HUES64 (cell line): ENCODE measurements around the gene U2AF2.

Experiments
- H3K27ac ChIP-seq: 2 replicates; pipeline ENCODE4 v1.7.0; 2013; ENCODE audit warnings: low read depth, low read length, inconsistent platforms
- H3K27me3 ChIP-seq: 2 replicates; pipeline ENCODE4 v1.6.1; 2013; ENCODE audit warnings: mild to moderate bottlenecking, low read length; ENCODE audit not compliant: insufficient read depth
- H3K36me3 ChIP-seq: 2 replicates; pipeline ENCODE4 v1.6.1; 2013; ENCODE audit warnings: mild to moderate bottlenecking, low read length; ENCODE audit not compliant: insufficient read depth
- H3K4me1 ChIP-seq: 2 replicates; pipeline ENCODE4 v1.6.1; 2013; ENCODE audit warnings: mild to moderate bottlenecking, low read length, moderate library complexity; ENCODE audit not compliant: insufficient read depth
- H3K4me3 ChIP-seq: 2 replicates; pipeline ENCODE4 v1.5.1; 2013; ENCODE audit warnings: mild to moderate bottlenecking, low read length, moderate library complexity
- H3K9ac ChIP-seq: 2 replicates; pipeline ENCODE4 v1.6.1; 2013; ENCODE audit warnings: mild to moderate bottlenecking, low read depth, low read length
- H3K9me3 ChIP-seq: 2 replicates; pipeline ENCODE4 v1.6.1; 2013; ENCODE audit warnings: low read depth, low read length; ENCODE audit not compliant: insufficient read depth
- WGBS: fragments of 150-250, 120-280 bp; methylation state at CpG from one replicate; pipeline ENCODE4 v1.1.7; 2013; ENCODE audit warnings: missing lambda C conversion rate; 5-methylcytosine and 5-hydroxymethylcytosine counted together

The U2AF2 gene

DNA sequence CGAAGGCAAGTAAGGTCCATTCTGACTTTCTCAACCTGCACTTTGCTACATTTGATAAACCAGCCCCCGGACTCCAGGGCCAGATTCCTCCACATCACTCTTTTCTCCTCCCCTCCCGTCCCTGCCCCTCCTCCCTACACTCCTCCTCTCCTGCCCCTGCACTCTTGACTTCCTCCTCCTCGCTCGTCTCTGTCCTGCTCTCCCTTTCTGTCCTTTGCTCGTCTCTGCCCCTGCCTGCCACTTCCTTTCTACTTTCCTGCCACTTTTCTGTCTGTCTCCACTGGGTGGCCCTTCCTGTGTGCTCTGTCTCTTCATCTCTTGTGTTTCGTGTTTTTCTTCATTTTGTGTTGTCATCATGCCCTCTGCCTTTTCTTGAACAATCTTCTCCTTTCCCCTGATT lies 7.0 kb downstream of the U2AF2 start:
- Histone ChIP-seq H3K4me1 (peaks cover 16% of the 10 kb centered on the region; the same call in 1 of the 2 replicates), H3K4me3 (no peak overlapping the region), H3K27ac (no peak overlapping the region), H3K9ac (no peak overlapping the region), H3K27me3 (no peaks in the 10 kb centered on the region), H3K36me3 (peaks cover 82% of the 10 kb centered on the region), H3K9me3 (no peaks in the 10 kb centered on the region)
- WGBS, result 90% methylated on average over 7 of the region's 7 CpGs

DNA sequence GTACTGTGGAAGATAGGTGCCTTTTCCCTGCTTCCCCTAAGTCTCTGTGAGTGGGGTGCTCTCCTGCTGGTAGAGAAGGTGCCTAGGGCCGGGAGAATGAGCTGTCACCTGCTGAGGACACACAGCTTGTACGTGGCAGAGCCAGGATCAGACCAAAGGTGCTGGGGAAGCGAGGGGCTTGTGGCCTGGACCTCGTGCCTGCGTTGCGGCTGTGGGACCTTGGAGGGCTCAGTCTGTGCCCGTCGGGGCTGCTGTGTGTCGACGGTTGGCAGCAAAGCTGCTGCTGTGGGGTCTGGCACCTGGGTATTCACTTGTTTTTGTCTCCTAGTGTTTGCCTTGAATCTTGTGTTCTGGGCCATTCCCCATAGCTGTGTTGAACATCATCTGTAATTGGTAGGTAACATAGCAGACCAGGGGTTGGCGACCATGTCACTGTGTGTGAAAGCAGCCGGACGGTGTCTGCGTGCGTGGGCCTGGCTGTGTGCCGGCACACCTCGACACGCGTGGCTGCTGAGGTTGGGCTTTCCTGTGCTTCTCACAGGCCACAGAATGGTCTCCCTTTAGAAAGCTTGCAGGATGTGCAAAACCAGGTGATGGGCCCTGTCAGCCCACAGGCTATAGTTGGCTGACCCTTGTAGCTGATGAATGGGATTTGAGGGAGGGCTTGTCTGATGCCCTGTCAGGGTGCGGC lies 9.2 kb downstream of the U2AF2 start:
- H3K4me3 ChIP-seq, result no peak overlapping the region
- no peaks in the 10 kb centered on the region for H3K9me3 ChIP-seq
- H3K4me1 ChIP-seq, result no peaks in the 10 kb centered on the region
- no peaks in the 10 kb centered on the region for H3K27me3 ChIP-seq
- no peak overlapping the region for H3K27ac ChIP-seq
- no peak overlapping the region for H3K9ac ChIP-seq
- peaks cover 94% of the 10 kb centered on the region for H3K36me3 ChIP-seq
- 91% methylated on average over 20 of the region's 20 CpGs for WGBS

DNA sequence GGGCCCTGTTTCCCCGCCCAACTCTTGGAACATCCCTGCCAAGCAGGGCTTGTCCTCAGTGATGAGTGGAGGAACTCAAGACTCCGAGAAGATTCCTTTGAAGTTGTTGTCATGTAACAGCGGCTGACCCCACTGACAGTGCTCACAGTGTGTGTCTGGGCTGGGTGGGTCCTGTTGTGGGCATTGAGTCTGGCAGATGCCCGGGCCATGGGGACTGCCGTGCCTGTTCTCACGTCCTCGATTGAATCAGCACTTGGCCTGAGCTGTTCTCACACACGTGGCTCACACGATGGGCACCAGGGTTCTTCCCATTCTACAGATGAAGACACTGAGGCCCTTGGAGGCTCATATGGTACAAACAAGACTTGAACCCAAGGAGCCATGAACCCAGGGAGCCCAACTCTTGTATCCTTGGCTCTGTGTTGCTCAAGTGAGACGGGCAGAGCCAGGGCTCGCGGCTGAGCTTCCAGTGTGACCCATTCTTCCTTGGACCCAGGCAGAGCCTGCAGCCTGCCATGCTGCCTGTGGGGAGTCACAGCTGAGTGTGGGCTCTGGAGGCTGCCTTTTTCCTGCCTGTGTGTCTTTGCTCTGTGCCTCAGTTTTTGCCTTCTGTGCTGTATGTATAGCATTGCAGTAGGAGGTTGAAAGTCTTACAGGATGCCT lies 11.6 kb downstream of the U2AF2 start:
- no peaks in the 10 kb centered on the region for H3K9me3 ChIP-seq
- no peak overlapping the region for H3K4me3 ChIP-seq
- WGBS, result 96% methylated on average over 12 of the region's 12 CpGs
- H3K9ac ChIP-seq, result no peak overlapping the region
- no peak overlapping the region for H3K27ac ChIP-seq
- peaks cover 93% of the 10 kb centered on the region for H3K36me3 ChIP-seq
- H3K4me1 ChIP-seq, result 0 out of 2 replicates have a peak, but pooled peaks cover 3% of the 10 kb centered on the region
- no peaks in the 10 kb centered on the region for H3K27me3 ChIP-seq

DNA sequence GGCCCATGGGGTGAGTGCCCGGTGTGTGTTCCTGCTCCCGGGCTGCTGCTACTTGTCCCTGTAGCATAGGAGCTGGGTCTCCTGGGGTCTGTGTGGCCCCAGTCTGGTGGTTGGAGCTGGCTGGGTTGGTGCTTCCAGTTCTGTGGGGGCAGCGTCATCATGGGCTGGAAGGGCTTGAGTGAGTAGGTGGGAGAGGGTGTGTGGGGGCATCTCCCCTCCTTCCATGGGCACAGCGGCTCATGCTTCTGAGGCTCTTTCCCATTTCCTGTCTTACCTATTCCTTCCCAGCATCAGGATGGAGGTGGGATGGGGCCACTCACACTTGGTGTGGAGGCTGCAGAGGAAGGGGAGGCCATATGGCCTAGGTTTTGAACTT lies 12.2 kb downstream of the U2AF2 start:
- Histone ChIP-seq H3K4me1 (0 out of 2 replicates have a peak, but pooled peaks cover 3% of the 10 kb centered on the region), H3K27ac (no peak overlapping the region), H3K9ac (no peak overlapping the region), H3K9me3 (no peaks in the 10 kb centered on the region), H3K4me3 (no peak overlapping the region), H3K27me3 (no peaks in the 10 kb centered on the region), H3K36me3 (peaks cover 88% of the 10 kb centered on the region)
- 96% methylated on average over 3 of the region's 4 CpGs for WGBS

DNA sequence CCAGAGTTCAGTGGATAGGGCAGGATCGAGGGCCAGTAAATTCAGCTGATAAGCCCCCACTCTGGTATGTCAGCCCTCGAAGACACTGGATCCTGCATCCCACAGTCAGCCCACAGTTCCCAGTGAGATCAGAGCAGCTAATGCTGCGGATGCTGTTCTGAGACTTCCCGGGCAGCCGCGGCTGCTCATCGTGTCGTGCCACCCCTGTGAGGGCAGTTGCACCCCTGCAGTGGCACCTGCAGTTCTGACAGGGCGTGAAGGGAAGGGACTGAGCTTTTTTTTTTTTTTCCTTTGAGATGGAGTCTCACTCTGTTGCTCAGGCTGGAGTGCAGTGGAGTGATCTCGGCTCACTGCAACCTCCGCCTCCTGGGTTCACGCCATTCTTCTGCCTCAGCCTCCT lies 12.7 kb downstream of the U2AF2 start:
- no peak overlapping the region for H3K4me3 ChIP-seq
- H3K9ac ChIP-seq, result no peak overlapping the region
- H3K36me3 ChIP-seq, result peaks cover 89% of the 10 kb centered on the region
- WGBS, result 95% methylated on average over 12 of the region's 12 CpGs
- H3K27me3 ChIP-seq, result no peaks in the 10 kb centered on the region
- H3K4me1 ChIP-seq, result 0 out of 2 replicates have a peak, but pooled peaks cover 3% of the 10 kb centered on the region
- H3K27ac ChIP-seq, result no peak overlapping the region
- no peaks in the 10 kb centered on the region for H3K9me3 ChIP-seq

DNA sequence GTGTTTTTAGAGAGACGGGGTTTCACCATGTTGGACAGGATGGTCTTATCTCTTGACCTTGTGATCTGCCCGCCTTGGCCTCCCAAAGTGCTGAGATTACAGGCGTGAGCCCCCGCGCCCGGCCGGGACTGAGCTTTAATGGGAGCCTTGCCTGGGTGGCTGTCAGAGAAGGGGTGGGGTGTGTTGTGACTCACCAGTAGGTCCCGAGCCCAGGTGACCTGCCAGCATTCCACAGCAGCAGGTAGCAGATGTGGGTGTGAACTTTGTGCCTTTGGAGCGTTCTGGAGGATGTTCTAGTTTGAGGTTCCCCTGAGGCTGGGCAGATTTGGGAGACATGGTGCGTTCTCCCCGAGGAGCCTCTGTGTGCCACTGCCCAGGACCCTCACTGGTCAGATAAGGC lies 13.1 kb downstream of the U2AF2 start:
- no peak overlapping the region for H3K4me3 ChIP-seq
- H3K27ac ChIP-seq, result no peak overlapping the region
- 93% methylated on average over 11 of the region's 11 CpGs for WGBS
- H3K36me3 ChIP-seq, result peaks cover 85% of the 10 kb centered on the region
- no peaks in the 10 kb centered on the region for H3K27me3 ChIP-seq
- H3K4me1 ChIP-seq, result 0 out of 2 replicates have a peak, but pooled peaks cover 4% of the 10 kb centered on the region
- no peaks in the 10 kb centered on the region for H3K9me3 ChIP-seq
- H3K9ac ChIP-seq, result no peak overlapping the region

DNA sequence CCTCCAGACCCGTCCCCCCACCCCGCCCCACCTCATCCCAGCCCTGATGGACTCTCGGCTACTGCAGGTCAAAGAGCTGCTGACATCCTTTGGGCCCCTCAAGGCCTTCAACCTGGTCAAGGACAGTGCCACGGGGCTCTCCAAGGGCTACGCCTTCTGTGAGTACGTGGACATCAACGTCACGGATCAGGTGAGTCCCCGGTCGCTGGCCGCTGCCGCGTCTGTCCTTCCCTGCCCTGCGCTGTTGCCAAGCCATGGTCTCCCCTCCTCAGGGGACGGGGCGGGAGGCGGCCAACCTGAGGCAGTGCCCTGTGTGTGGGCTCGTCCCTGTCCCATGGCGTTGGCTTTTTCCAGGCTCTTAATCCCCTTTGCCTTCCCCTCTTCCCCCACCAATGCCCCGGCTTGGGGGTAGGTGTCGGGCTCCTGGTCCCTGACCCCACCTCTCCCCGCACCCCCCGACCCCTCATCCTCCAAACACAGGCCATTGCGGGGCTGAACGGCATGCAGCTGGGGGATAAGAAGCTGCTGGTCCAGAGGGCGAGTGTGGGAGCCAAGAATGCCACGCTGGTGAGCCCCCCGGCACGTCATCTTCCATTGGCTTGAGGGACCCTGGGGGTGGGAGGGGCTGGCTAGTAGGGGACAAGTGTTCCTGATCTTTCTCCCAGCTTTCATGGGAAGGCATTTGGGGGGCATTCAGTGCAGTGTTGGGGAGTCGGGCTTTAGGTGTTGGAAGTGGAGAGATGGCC lies 13.9 kb downstream of the U2AF2 start:
- no peaks in the 10 kb centered on the region for H3K27me3 ChIP-seq
- no peak overlapping the region for H3K4me3 ChIP-seq
- H3K27ac ChIP-seq, result no peak overlapping the region
- H3K4me1 ChIP-seq, result peaks cover 12% of the 10 kb centered on the region; the same call in 1 of the 2 replicates
- no peak overlapping the region for H3K9ac ChIP-seq
- WGBS, result 91% methylated on average over 30 of the region's 30 CpGs
- H3K36me3 ChIP-seq, result peaks cover 82% of the 10 kb centered on the region
- no peaks in the 10 kb centered on the region for H3K9me3 ChIP-seq

DNA sequence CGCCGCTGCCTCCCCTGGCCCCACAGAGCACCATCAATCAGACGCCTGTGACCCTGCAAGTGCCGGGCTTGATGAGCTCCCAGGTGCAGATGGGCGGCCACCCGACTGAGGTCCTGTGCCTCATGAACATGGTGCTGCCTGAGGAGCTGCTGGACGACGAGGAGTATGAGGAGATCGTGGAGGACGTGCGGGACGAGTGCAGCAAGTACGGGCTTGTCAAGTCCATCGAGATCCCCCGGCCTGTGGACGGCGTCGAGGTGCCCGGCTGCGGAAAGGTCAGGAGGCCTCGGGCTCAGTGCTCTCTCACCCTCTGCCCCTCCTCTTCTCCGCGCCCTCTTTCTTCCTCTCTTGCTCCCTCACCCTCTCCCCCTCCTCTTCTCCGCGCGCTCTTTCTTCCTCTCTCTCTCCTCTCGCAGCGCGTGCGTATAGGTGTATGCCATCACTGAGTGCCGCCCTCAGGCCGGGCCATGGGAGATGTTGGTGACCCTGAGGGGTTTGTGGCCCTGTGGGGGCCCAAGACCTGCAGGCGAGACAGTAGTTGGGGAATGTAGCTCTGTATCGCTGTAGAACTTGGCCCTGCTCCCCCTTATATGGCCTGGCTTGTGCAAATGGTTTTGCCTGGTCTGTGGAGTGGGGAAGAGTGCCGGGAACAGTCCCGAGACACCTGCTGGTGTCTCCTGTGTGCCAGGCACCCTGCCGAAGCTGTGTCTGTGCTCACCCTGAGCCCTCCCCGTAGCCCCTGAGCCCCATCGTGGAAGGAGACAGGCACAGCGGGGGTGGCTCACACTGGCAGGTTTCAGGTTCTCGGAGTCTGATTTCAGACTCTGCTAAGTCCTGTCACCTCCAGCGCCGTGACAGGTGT lies 14.8 kb downstream of the U2AF2 start:
- Histone ChIP-seq H3K36me3 (peaks cover 73% of the 10 kb centered on the region), H3K27me3 (no peaks in the 10 kb centered on the region), H3K9ac (no peak overlapping the region), H3K27ac (no peak overlapping the region), H3K4me3 (no peak overlapping the region), H3K9me3 (no peaks in the 10 kb centered on the region), H3K4me1 (peaks cover 12% of the 10 kb centered on the region; the same call in 1 of the 2 replicates)
- 93% methylated on average over 43 of the region's 43 CpGs for WGBS

DNA sequence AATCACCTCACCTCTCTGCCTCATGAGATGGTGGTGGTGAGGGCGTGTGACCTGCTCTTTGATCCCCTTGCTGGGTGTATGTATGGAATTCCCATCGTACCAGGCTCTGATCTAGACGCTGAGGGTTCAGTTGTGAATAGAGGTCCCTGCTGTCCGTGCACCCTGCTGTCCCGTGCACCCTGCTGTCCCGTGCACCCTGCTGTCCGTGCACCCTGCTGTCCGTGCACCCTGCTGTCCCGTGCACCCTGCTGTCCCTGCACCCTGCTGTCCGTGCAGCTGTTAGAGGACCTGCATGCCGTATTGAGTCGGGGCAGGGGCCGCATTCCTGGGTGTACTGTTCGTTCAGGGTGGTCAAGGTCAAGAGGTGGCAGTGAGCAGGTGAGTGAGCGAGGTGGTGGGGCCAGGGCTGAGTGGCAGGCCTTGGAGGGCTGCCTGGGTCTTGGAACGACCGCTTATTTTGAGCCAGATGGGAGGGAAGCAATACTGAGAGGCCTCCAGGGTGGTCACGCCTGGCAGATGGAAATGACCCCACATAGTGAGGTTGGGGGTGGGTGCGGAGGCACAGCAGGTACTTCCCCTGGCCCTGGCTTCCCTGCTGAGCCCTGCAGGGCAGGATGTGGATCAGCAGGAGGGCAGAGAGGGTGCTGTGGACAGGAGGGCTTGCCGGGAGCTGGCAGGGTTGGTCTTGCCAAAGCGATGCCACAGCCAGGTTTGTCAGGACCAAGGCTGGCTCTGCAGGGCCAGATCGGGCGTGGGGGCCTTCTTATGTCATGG lies 15.6 kb downstream of the U2AF2 start:
- WGBS, result 90% methylated on average over 23 of the region's 23 CpGs
- no peak overlapping the region for H3K9ac ChIP-seq

DNA sequence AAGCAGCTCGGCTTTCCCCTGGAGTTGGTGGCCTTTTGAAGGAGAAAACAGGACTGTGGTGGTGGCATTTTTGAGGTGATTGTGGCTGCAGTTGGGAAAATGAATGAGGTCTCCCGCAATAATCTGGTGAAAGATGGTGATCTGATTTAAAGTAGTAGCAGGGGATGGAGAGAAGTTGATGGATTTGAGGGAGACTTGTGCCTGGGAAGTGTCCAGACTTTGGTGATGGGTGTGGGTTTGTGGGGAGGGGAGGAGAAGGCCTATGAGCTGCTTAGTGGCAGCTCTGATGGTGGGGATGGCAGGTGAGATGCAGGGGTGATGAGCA lies 16.2 kb downstream of the U2AF2 start:
- Histone ChIP-seq H3K9ac (no peak overlapping the region), H3K36me3 (peaks cover 61% of the 10 kb centered on the region), H3K9me3 (no peaks in the 10 kb centered on the region), H3K27me3 (no peaks in the 10 kb centered on the region), H3K4me3 (no peak overlapping the region), H3K27ac (no peak overlapping the region; the same call in 1 of the 2 replicates), H3K4me1 (peaks cover 14% of the 10 kb centered on the region)
- WGBS, result 94% methylated on average over 2 of the region's 2 CpGs

More for the DNA sequence above, 15.6 kb downstream of the U2AF2 start:
- Histone ChIP-seq H3K36me3 (peaks cover 67% of the 10 kb centered on the region), H3K4me3 (no peak overlapping the region), H3K4me1 (peaks cover 12% of the 10 kb centered on the region; the same call in 1 of the 2 replicates), H3K27me3 (no peaks in the 10 kb centered on the region), H3K9me3 (no peaks in the 10 kb centered on the region), H3K27ac (no peak overlapping the region; the same call in 1 of the 2 replicates)
